Measurements from ENCODE around the gene RHOBTB1.

The RHOBTB1 gene

GRCh38 chr10:60955316-60955715, 11.3 kb upstream of the RHOBTB1 start:
- no peaks in the 10 kb centered on the region for H3K4me1 ChIP-seq (ENCODE audit: insufficient read depth, low read length, poor library complexity, severe bottlenecking)
- no peak overlapping the region for H3K4me2 ChIP-seq (ENCODE audit: low read depth, low read length, poor library complexity, severe bottlenecking)
- TF ChIP-seq EZH2phosphoT487 (IDR thresholded peaks at IDR 0.05; ENCODE audit: borderline replicate concordance) = no peak
- TF ChIP-seq, protein P1, sequence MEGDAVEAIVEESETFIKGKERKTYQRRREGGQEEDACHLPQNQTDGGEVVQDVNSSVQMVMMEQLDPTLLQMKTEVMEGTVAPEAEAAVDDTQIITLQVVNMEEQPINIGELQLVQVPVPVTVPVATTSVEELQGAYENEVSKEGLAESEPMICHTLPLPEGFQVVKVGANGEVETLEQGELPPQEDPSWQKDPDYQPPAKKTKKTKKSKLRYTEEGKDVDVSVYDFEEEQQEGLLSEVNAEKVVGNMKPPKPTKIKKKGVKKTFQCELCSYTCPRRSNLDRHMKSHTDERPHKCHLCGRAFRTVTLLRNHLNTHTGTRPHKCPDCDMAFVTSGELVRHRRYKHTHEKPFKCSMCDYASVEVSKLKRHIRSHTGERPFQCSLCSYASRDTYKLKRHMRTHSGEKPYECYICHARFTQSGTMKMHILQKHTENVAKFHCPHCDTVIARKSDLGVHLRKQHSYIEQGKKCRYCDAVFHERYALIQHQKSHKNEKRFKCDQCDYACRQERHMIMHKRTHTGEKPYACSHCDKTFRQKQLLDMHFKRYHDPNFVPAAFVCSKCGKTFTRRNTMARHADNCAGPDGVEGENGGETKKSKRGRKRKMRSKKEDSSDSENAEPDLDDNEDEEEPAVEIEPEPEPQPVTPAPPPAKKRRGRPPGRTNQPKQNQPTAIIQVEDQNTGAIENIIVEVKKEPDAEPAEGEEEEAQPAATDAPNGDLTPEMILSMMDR (conservative IDR thresholded peaks at IDR 0.05; ENCODE audit: low read length) = no peak

GRCh38 chr10:60954035-60954434, 10.1 kb upstream of the RHOBTB1 start:
- H3K4me3 ChIP-seq (ENCODE audit: low read length, poor library complexity, severe bottlenecking) = no peak overlapping the region
- H3K27me3 ChIP-seq (ENCODE audit: insufficient read depth, low read length, poor library complexity, severe bottlenecking) = no peaks in the 10 kb centered on the region
- H3K36me3 ChIP-seq (ENCODE audit: insufficient read depth, low read length) = no peaks in the 10 kb centered on the region
- H3F3A ChIP-seq (ENCODE audit: low read depth) = no peaks in the 10 kb centered on the region
- no peak overlapping the region for H3K4me2 ChIP-seq (ENCODE audit: low read depth, low read length, poor library complexity, severe bottlenecking)
- no peaks in the 10 kb centered on the region for H3K4me1 ChIP-seq (ENCODE audit: insufficient read depth, low read length, poor library complexity, severe bottlenecking)
- H2AFZ ChIP-seq (ENCODE audit: low read length) = no peak overlapping the region
- no peak for TF ChIP-seq EZH2phosphoT487 (IDR thresholded peaks at IDR 0.05; ENCODE audit: borderline replicate concordance)
- TF ChIP-seq, protein P1 (conservative IDR thresholded peaks at IDR 0.05; ENCODE audit: low read length) = no peak
- no peaks in the 10 kb centered on the region for H3K9me3 ChIP-seq (ENCODE audit: insufficient read depth, low read depth, low read length)
- no peaks in the 10 kb centered on the region for H3K9me2 ChIP-seq (replicated peaks; ENCODE audit: low read depth, low read length)
- H3K9ac ChIP-seq (ENCODE audit: low read depth, low read length, poor library complexity, severe bottlenecking) = no peak overlapping the region
- no peaks in the 10 kb centered on the region for H3K79me2 ChIP-seq (ENCODE audit: insufficient read depth, low read length)
- no peaks in the 10 kb centered on the region for H4K20me1 ChIP-seq (ENCODE audit: insufficient read depth, low read length, poor library complexity, severe bottlenecking)

More at GRCh38 chr10:60955316-60955715, 11.3 kb upstream of the RHOBTB1 start:
- no peaks in the 10 kb centered on the region for H3K36me3 ChIP-seq (ENCODE audit: insufficient read depth, low read length)
- H3K9ac ChIP-seq (ENCODE audit: low read depth, low read length, poor library complexity, severe bottlenecking) = no peak overlapping the region
- no peaks in the 10 kb centered on the region for H3K9me2 ChIP-seq (replicated peaks; ENCODE audit: low read depth, low read length)
- no peaks in the 10 kb centered on the region for H3K9me3 ChIP-seq (ENCODE audit: insufficient read depth, low read depth, low read length)
- no peaks in the 10 kb centered on the region for H4K20me1 ChIP-seq (ENCODE audit: insufficient read depth, low read length, poor library complexity, severe bottlenecking)
- no peaks in the 10 kb centered on the region for H3F3A ChIP-seq (ENCODE audit: low read depth)
- no peaks in the 10 kb centered on the region for H3K79me2 ChIP-seq (ENCODE audit: insufficient read depth, low read length)
- no peak overlapping the region for H2AFZ ChIP-seq (ENCODE audit: low read length)
- H3K27me3 ChIP-seq (ENCODE audit: insufficient read depth, low read length, poor library complexity, severe bottlenecking) = no peaks in the 10 kb centered on the region
- no peak overlapping the region for H3K4me3 ChIP-seq (ENCODE audit: low read length, poor library complexity, severe bottlenecking)

DNA sequence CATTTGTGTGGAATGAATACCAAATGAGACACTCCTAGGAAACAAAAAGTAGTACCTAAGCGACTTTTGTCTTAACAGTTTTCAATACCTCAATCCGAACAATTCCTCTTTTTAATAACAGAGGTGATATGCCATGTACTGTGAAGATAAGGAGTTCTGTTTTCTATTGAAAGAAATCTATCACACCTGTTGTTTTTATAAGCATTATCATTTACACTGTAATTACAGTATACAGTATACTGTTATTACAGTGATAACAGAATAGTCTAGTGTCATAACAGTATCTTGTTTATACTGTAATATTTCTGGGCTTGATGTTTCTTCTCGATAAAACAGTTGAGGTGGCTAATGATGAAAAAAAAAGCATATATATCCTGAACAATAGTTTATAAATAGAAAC, 9.4 kb upstream of the RHOBTB1 start:
- H3K9me2 ChIP-seq (replicated peaks; ENCODE audit: low read depth, low read length) = no peaks in the 10 kb centered on the region
- H3K36me3 ChIP-seq (ENCODE audit: insufficient read depth, low read length) = no peaks in the 10 kb centered on the region
- no peak for TF ChIP-seq EZH2phosphoT487 (IDR thresholded peaks at IDR 0.05; ENCODE audit: borderline replicate concordance)
- TF ChIP-seq, protein P1 (conservative IDR thresholded peaks at IDR 0.05; ENCODE audit: low read length) = no peak
- H3K4me3 ChIP-seq (ENCODE audit: low read length, poor library complexity, severe bottlenecking) = no peak overlapping the region
- H3K79me2 ChIP-seq (ENCODE audit: insufficient read depth, low read length) = no peaks in the 10 kb centered on the region
- H3K9ac ChIP-seq (ENCODE audit: low read depth, low read length, poor library complexity, severe bottlenecking) = no peak overlapping the region
- no peaks in the 10 kb centered on the region for H3F3A ChIP-seq (ENCODE audit: low read depth)
- H3K27me3 ChIP-seq (ENCODE audit: insufficient read depth, low read length, poor library complexity, severe bottlenecking) = no peaks in the 10 kb centered on the region
- no peak overlapping the region for H3K4me2 ChIP-seq (ENCODE audit: low read depth, low read length, poor library complexity, severe bottlenecking)
- no peaks in the 10 kb centered on the region for H3K9me3 ChIP-seq (ENCODE audit: insufficient read depth, low read depth, low read length)
- H2AFZ ChIP-seq (ENCODE audit: low read length) = no peak overlapping the region
- H4K20me1 ChIP-seq (ENCODE audit: insufficient read depth, low read length, poor library complexity, severe bottlenecking) = no peaks in the 10 kb centered on the region
- H3K4me1 ChIP-seq (ENCODE audit: insufficient read depth, low read length, poor library complexity, severe bottlenecking) = no peaks in the 10 kb centered on the region

All from Loucy (cell line).